Breast epithelium (tissue), 3 donors: ENCODE results near the gene ODAM.
"Not testable (repeated sequence)": the region's sequence is repeated elsewhere in the genome, so short reads cannot be mapped to it uniquely, and the experiment has no call there.

Experiments
- CTCF ChIP-seq, 3 donors: fragments of 450-650 bp; IDR thresholded peaks; one replicate each; pipeline ENCODE4 v1.5.1; 2016 to 2017; ENCODE audit warnings: antibody characterized with exemption in 3 of 3, mild to moderate bottlenecking in 3 of 3, moderate library complexity in 3 of 3
- POLR2A ChIP-seq: fragments of 450-650 bp; IDR thresholded peaks from one replicate; pipeline ENCODE4 v1.6.1; 2016; ENCODE audit warnings: antibody characterized with exemption, mild to moderate bottlenecking, moderate library complexity
- POLR2AphosphoS5 ChIP-seq, 3 donors: sonication (generic); formaldehyde crosslinking; IDR thresholded peaks; one replicate each; pipeline ENCODE4 v1.6.1; 2017; ENCODE audit warnings: antibody characterized with exemption in 3 of 3

- not testable (repeated sequence) for TF ChIP-seq CTCF (IDR thresholded peaks at IDR 0.05); POLR2A; POLR2AphosphoS5 (IDR thresholded peaks at IDR 0.05)
Observed at GRCh38 chr4:70216109-70216508, 20.6 kb downstream of the ODAM start.
